Esophagus muscularis mucosa (tissue), 3 donors: ENCODE results near the gene PNMA6F.

Source experiments
- CTCF ChIP-seq, 3 experiments: fragments of 200-600 bp in 2 of 3; fragments of 450-650 bp in 1 of 3; sonication (generic) in 2 of 3; IDR thresholded peaks; one replicate each; pipeline ENCODE4 v1.5.1; 2017 to 2019; ENCODE audit warnings: antibody characterized with exemption in 3 of 3, mild to moderate bottlenecking in 2 of 3, moderate library complexity in 1 of 3
- POLR2AphosphoS5 ChIP-seq, 2 donors: sonication (generic); formaldehyde crosslinking; IDR thresholded peaks; one replicate each; pipeline ENCODE4 v1.6.1; 2017; ENCODE audit warnings: antibody characterized with exemption in 2 of 2

GRCh38 chrX:153351981-153352380 lies 30.4 kb upstream of the PNMA6F start:
- no peak for TF ChIP-seq CTCF (IDR thresholded peaks at IDR 0.05)
- TF ChIP-seq POLR2AphosphoS5 (IDR thresholded peaks at IDR 0.05) = no peak
